Liver (tissue), 9 donors: ENCODE results near the gene CRELD2. TPM values are rescaled to one million over a fixed set of nuclear protein-coding genes. Genes with fewer than 3 reads are reported as not detected.

Experiments used
- DNase-seq: peaks from one replicate; pipeline ENCODE4 v3.0.0-alpha.2; 2017; ENCODE audit warnings: low spot score
- H3K27ac ChIP-seq, 2 donors: one replicate each; pipeline ENCODE4 v1.7.0; 2013; ENCODE audit warnings: inconsistent platforms in 2 of 2, low read length in 2 of 2, control low read depth in 1 of 2, low read depth in 1 of 2, mild to moderate bottlenecking in 1 of 2
- H3K27me3 ChIP-seq, 4 donors: one replicate each; pipeline versions ENCODE4 v1.6.1 to v1.7.0; 2013; ENCODE audit warnings: low read length in 3 of 4, inconsistent platforms in 1 of 4, mild to moderate bottlenecking in 1 of 4, moderate library complexity in 1 of 4; ENCODE audit not compliant: control insufficient read depth in 4 of 4, insufficient read depth in 4 of 4
- H3K36me3 ChIP-seq, 4 donors: one replicate each; pipeline versions ENCODE4 v1.6.1 to v1.7.0; 2013; ENCODE audit warnings: low read length in 3 of 4, mild to moderate bottlenecking in 3 of 4, low read depth in 1 of 4, moderate library complexity in 1 of 4; ENCODE audit not compliant: control insufficient read depth in 4 of 4, insufficient read depth in 3 of 4
- H3K4me1 ChIP-seq, 4 donors: one replicate each; pipeline versions ENCODE4 v1.6.1 to v1.7.0; 2013; ENCODE audit warnings: low read length in 3 of 4, mild to moderate bottlenecking in 3 of 4, moderate library complexity in 1 of 4; ENCODE audit not compliant: control insufficient read depth in 4 of 4, insufficient read depth in 4 of 4
- H3K4me3 ChIP-seq, 3 donors: one replicate each; pipeline versions ENCODE4 v1.6.1 to v1.7.0; 2013; ENCODE audit warnings: low read length in 3 of 3, control low read depth in 1 of 3, low read depth in 1 of 3, mild to moderate bottlenecking in 1 of 3
- H3K9ac ChIP-seq, 2 donors: one replicate each; pipeline ENCODE4 v1.7.0; 2013; ENCODE audit warnings: low read length in 2 of 2, mild to moderate bottlenecking in 2 of 2, moderate library complexity in 2 of 2, control low read depth in 1 of 2, low read depth in 1 of 2
- H3K9me3 ChIP-seq, 4 donors: one replicate each; pipeline versions ENCODE4 v1.6.1 to v1.7.0; 2013; ENCODE audit warnings: low read length in 3 of 4; ENCODE audit not compliant: control insufficient read depth in 4 of 4
- ATF3 ChIP-seq: IDR thresholded peaks from 2 replicates; pipeline ENCODE4 v1.6.1; 2016; ENCODE audit warnings: antibody characterized with exemption
- CTCF ChIP-seq: fragments of 150-350 bp; IDR thresholded peaks from 2 replicates; pipeline ENCODE4 v1.5.1; 2017; ENCODE audit warnings: improper control_type of control experiment, low read depth, low read length; ENCODE audit not compliant: missing input control
- EGR1 ChIP-seq, 2 donors: IDR thresholded peaks; 2 replicates each; pipeline ENCODE4 v1.6.1; 2016 to 2018; ENCODE audit warnings: antibody characterized with exemption in 2 of 2, low read depth in 2 of 2
- FOXA1 ChIP-seq: IDR thresholded peaks from 2 replicates; pipeline ENCODE4 v1.6.1; 2016; ENCODE audit warnings: antibody characterized with exemption
- FOXA2 ChIP-seq: IDR thresholded peaks from 2 replicates; pipeline ENCODE4 v1.6.1; 2016; ENCODE audit warnings: antibody characterized with exemption
- GABPA ChIP-seq, 2 donors: IDR thresholded peaks in 1 of 2; conservative IDR thresholded peaks in 1 of 2; 2 replicates each; pipeline ENCODE4 v1.6.1; 2016; ENCODE audit warnings: antibody characterized with exemption in 2 of 2, mild to moderate bottlenecking in 1 of 2, moderate library complexity in 1 of 2
- HNF4A ChIP-seq, 2 donors: conservative IDR thresholded peaks; 2 replicates each; pipeline ENCODE4 v1.6.1; 2016; ENCODE audit warnings: antibody characterized with exemption in 2 of 2, mild to moderate bottlenecking in 2 of 2
- HNF4G ChIP-seq: IDR thresholded peaks from 2 replicates; pipeline ENCODE4 v1.6.1; 2016; ENCODE audit warnings: antibody characterized with exemption
- JUND ChIP-seq, 2 donors: IDR thresholded peaks; 2 replicates each; pipeline ENCODE4 v1.6.1; 2016; ENCODE audit warnings: antibody characterized with exemption in 2 of 2
- MAX ChIP-seq: IDR thresholded peaks from 2 replicates; pipeline ENCODE4 v1.6.1; 2016; ENCODE audit warnings: antibody characterized with exemption
- NR2F2 ChIP-seq: IDR thresholded peaks from 2 replicates; pipeline ENCODE4 v1.6.1; 2016; ENCODE audit warnings: antibody characterized with exemption
- REST ChIP-seq: IDR thresholded peaks from 2 replicates; pipeline ENCODE4 v1.6.1; 2016; ENCODE audit warnings: antibody characterized with exemption, mild to moderate bottlenecking
- RXRA ChIP-seq, 2 donors: IDR thresholded peaks; 2 replicates each; pipeline ENCODE4 v1.6.1; 2017 to 2018; ENCODE audit warnings: antibody characterized with exemption in 2 of 2, mild to moderate bottlenecking in 1 of 2
- SP1 ChIP-seq: IDR thresholded peaks from 2 replicates; pipeline ENCODE4 v1.6.1; 2018; ENCODE audit warnings: antibody characterized with exemption, mild to moderate bottlenecking
- TAF1 ChIP-seq: conservative IDR thresholded peaks from 2 replicates; pipeline ENCODE4 v1.6.1; 2016; ENCODE audit warnings: antibody characterized with exemption, mild to moderate bottlenecking
- YY1 ChIP-seq: IDR thresholded peaks from 2 replicates; pipeline ENCODE4 v1.6.1; 2016; ENCODE audit warnings: antibody characterized with exemption, mild to moderate bottlenecking
- ZBTB33 ChIP-seq: IDR thresholded peaks from 2 replicates; pipeline ENCODE4 v1.6.1; 2016; ENCODE audit warnings: antibody characterized with exemption
- WGBS: extraction: QIAGEN DNeasy Blood & Tissue Kit; methylation state at CpG from one replicate; pipeline ENCODE4 v1.1.7; 2013; 5-methylcytosine and 5-hydroxymethylcytosine counted together
- polyA plus RNA-seq, 2 donors: library from polyadenylated mRNA; stranded (reverse) in 1 of 2; unstranded in 1 of 2; fragments of 200-250 nt in 1 of 2; fragments of >200 nt in 1 of 2; fragmentation: Nextera tagmentation in 1 of 2; extraction: Ambion mirVana in 1 of 2; gene quantifications; one replicate each; pipeline versions ENCODE4 v1.2.1 to v1.2.3, GENCODE V29; 2013 to 2015
- total RNA-seq, 2 donors: library from RNA; depleted of rRNA; stranded (reverse); fragments of >200 nt; gene quantifications; one replicate each; pipeline ENCODE4 v1.2.3, GENCODE V29; 2014
- donor health status: healthy.
- donor health status: healthy.
- donor health status: healthy.
- donor health status: healthy.
- donor health status: healthy.

Gene CRELD2
- total and polyA plus RNA-seq, 4 donors: 17.2 to 98.1 (median 57.1) TPM

- Histone ChIP-seq H3K4me3 (no peak overlapping the region), H3K9me3 (no peaks in the 10 kb centered on the region), H3K4me1 (peaks cover 31 to 62% (median 50%) of the 10 kb centered on the region in 4 donors), H3K27ac (no peak overlapping the region), H3K27me3 (no peaks in the 10 kb centered on the region), H3K36me3 (peaks cover 0 to 8% (median 0%) of the 10 kb centered on the region in 4 donors), H3K9ac (no peak overlapping the region)
- DNase-seq: no peak
- TF ChIP-seq HNF4A (conservative IDR thresholded peaks at IDR 0.05) (no peak), YY1 (no peak), TAF1 (no peak), SP1 (no peak), FOXA1 (no peak), EGR1 (IDR thresholded peaks at IDR 0.05; ENCODE audit: low read depth in 2 of 2) (no peak), CTCF (no peak), REST (no peak), MAX (no peak), GABPA (IDR thresholded peaks at IDR 0.05 in 1 of 2, conservative IDR thresholded peaks at IDR 0.05 in 1 of 2) (no peak), RXRA (IDR thresholded peaks at IDR 0.05) (no peak)
- WGBS: 93% methylated on average over 16 of the region's 16 CpGs
These were observed 40.0 kb downstream of the CRELD2 start for GRCh38 chr22:49958366-49958921.

GRCh38 chr22:49958931-49959781, 40.7 kb downstream of the CRELD2 start:
- no peak for DNase-seq
- TF ChIP-seq FOXA2 (no peak), NR2F2 (no peak), HNF4A (conservative IDR thresholded peaks at IDR 0.05) (no peak), TAF1 (no peak), REST (peak; percentile 23), RXRA (IDR thresholded peaks at IDR 0.05) (peak in 1 of 2 donors; percentile 32), ATF3 (no peak), FOXA1 (no peak), JUND (IDR thresholded peaks at IDR 0.05) (peak; percentile 65 to 83), EGR1 (IDR thresholded peaks at IDR 0.05; ENCODE audit: low read depth in 2 of 2) (no peak), MAX (no peak), ZBTB33 (no peak), HNF4G (no peak)
- peak overlapping the region; percentile 40 to 95 (median 87) for H3K4me3 ChIP-seq
- 72% methylated on average over 29 of the region's 29 CpGs for WGBS
- H3K9ac ChIP-seq: peak overlapping the region; percentile 26 to 78
- peaks cover 27 to 62% (median 50%) of the 10 kb centered on the region in 4 donors for H3K4me1 ChIP-seq
- no peaks in the 10 kb centered on the region for H3K27me3 ChIP-seq
- H3K9me3 ChIP-seq: no peaks in the 10 kb centered on the region
- peak overlapping the region; percentile 94 to 99 for H3K27ac ChIP-seq
- H3K36me3 ChIP-seq: peaks cover 0 to 12% (median 3%) of the 10 kb centered on the region in 4 donors
